Neuronal stem cell (in vitro differentiated cells): Measurements from ENCODE around the gene ZCCHC3.

Experiments
- DNase-seq: peaks from one replicate; pipeline ENCODE4 v3.0.0-alpha.2; 2013; ENCODE audit warnings: low spot score
- H2AFZ ChIP-seq: one replicate; pipeline ENCODE4 v1.6.1; 2013; ENCODE audit warnings: mild to moderate bottlenecking, low read length, inconsistent platforms
- H2AK5ac ChIP-seq: 2 replicates; pipeline ENCODE4 v1.6.1; 2013; ENCODE audit warnings: low read depth, mild to moderate bottlenecking, inconsistent platforms, low read length, moderate library complexity, mixed read lengths
- H2BK120ac ChIP-seq: 2 replicates; pipeline ENCODE4 v1.6.1; 2013; ENCODE audit warnings: low read depth, mild to moderate bottlenecking, inconsistent platforms, low read length, moderate library complexity, mixed read lengths
- H2BK12ac ChIP-seq: one replicate; pipeline ENCODE4 v1.6.1; 2013; ENCODE audit warnings: low read length, inconsistent platforms
- H2BK15ac ChIP-seq: 2 replicates; pipeline ENCODE4 v1.6.1; 2013; ENCODE audit warnings: mild to moderate bottlenecking, low read length, inconsistent platforms, mixed read lengths
- H2BK5ac ChIP-seq: one replicate; pipeline ENCODE4 v1.6.1; 2013; ENCODE audit warnings: inconsistent platforms, mild to moderate bottlenecking, low read length, moderate library complexity
- H3K14ac ChIP-seq: one replicate; pipeline ENCODE4 v1.6.1; 2013; ENCODE audit warnings: low read length, inconsistent platforms
- H3K18ac ChIP-seq: 2 replicates; pipeline ENCODE4 v1.6.1; 2013; ENCODE audit warnings: low read length, inconsistent platforms
- H3K23ac ChIP-seq: 2 replicates; pipeline ENCODE4 v1.6.1; 2013; ENCODE audit warnings: low read depth, mild to moderate bottlenecking, mixed read lengths, low read length, inconsistent platforms; ENCODE audit not compliant: poor library complexity
- H3K27ac ChIP-seq: replicated peaks from 3 replicates; pipeline ENCODE4 v1.5.1; 2013; ENCODE audit warnings: low read length, inconsistent platforms
- H3K27me3 ChIP-seq, 3 experiments: 2 replicates each; pipeline ENCODE4 v1.6.1; 2013; ENCODE audit warnings: low read length in 3 of 3, mild to moderate bottlenecking in 2 of 3, inconsistent platforms in 1 of 3, low read depth in 1 of 3, mixed read lengths in 1 of 3, moderate library complexity in 1 of 3; ENCODE audit not compliant: control insufficient read depth in 3 of 3, insufficient read depth in 3 of 3
- H3K36me3 ChIP-seq, 2 donors: replicated peaks in 1 of 2; 2 replicates each; pipeline ENCODE4 v1.6.1; 2013; ENCODE audit warnings: low read length in 2 of 2; ENCODE audit not compliant: control insufficient read depth in 2 of 2, insufficient read depth in 2 of 2
- H3K4ac ChIP-seq: 2 replicates; pipeline ENCODE4 v1.6.1; 2013; ENCODE audit warnings: inconsistent platforms, mild to moderate bottlenecking, low read length, moderate library complexity
- H3K4me1 ChIP-seq, 2 donors: 1 replicate in 1 of 2; 2 replicates in 1 of 2; pipeline ENCODE4 v1.6.1; 2013; ENCODE audit warnings: low read length in 2 of 2, low read depth in 1 of 2; ENCODE audit not compliant: control insufficient read depth in 2 of 2, insufficient read depth in 1 of 2
- H3K4me2 ChIP-seq: one replicate; pipeline ENCODE4 v1.6.1; 2013; ENCODE audit warnings: mild to moderate bottlenecking, low read length, inconsistent platforms; ENCODE audit not compliant: insufficient read depth, poor library complexity, severe bottlenecking
- H3K4me3 ChIP-seq, 2 donors: 2 replicates each; pipeline ENCODE4 v1.5.1; 2013; ENCODE audit warnings: low read length in 2 of 2, mild to moderate bottlenecking in 2 of 2, inconsistent platforms in 1 of 2, moderate library complexity in 1 of 2
- H3K79me1 ChIP-seq: one replicate; pipeline ENCODE4 v1.6.1; 2013; ENCODE audit warnings: low read depth, mild to moderate bottlenecking, inconsistent platforms, low read length, moderate library complexity
- H3K9ac ChIP-seq: one replicate; pipeline ENCODE4 v1.6.1; 2013; ENCODE audit warnings: mild to moderate bottlenecking, low read depth, low read length, inconsistent platforms; ENCODE audit not compliant: poor library complexity
- H3K9me3 ChIP-seq, 2 donors: replicated peaks in 1 of 2; 2 replicates each; pipeline versions ENCODE3 to v1.6.1; 2013; ENCODE audit warnings: low read length in 2 of 2, mild to moderate bottlenecking in 2 of 2, inconsistent platforms in 1 of 2, low read depth in 1 of 2, mixed read lengths in 1 of 2, moderate library complexity in 1 of 2; ENCODE audit not compliant: control insufficient read depth in 2 of 2, insufficient read depth in 1 of 2
- H4K8ac ChIP-seq: one replicate; pipeline ENCODE4 v1.6.1; 2013; ENCODE audit warnings: low read depth, mild to moderate bottlenecking, inconsistent platforms, low read length, moderate library complexity
- H4K91ac ChIP-seq: one replicate; pipeline ENCODE4 v1.6.1; 2013; ENCODE audit warnings: low read length, low read depth, mild to moderate bottlenecking, inconsistent platforms; ENCODE audit not compliant: poor library complexity
- WGBS, 2 donors: extraction: QIAGEN DNeasy Blood & Tissue Kit; methylation state at CpG; one replicate each; pipeline ENCODE4 v1.1.7; 2013; ENCODE audit warnings: missing lambda C conversion rate in 2 of 2, mixed read lengths in 1 of 2; ENCODE audit not compliant: insufficient read length in 2 of 2, insufficient replicate concordance in 1 of 2; ENCODE audit errors: extremely low coverage in 2 of 2; 5-methylcytosine and 5-hydroxymethylcytosine counted together

ZCCHC3 gene

DNA sequence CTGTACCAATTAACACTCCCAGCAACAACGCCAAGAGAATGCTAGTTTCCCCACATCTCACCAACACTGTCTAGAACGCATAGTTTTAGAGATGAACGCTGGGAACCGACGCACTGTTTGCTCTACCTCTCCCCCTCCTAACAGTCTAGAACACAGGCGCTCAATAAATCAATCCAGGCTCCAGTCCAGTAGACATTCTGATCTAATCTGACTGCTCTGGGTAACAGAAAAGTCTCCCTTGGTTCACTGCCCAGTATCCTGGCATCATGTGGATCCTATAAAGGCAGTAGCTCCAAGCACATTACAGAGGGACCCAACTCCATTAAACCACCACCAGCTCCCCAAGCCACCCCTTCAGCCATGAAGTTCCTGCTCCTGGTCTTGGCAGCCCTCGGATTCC is 40.0 kb upstream of the ZCCHC3 start, which contains the start of gene DEFB132:
DEFB132 (plus strand) TSS at position 306 of the 400 bp plus-strand sequence; CDS start at position 361, 55 bp downstream.
- Histone ChIP-seq H2BK12ac (no peak within 1 kb of the TSS), H3K4me2 (no peak within 1 kb of the TSS), H4K91ac (no peak within 1 kb of the TSS), H3K4ac (no peak within 1 kb of the TSS), H2BK15ac (no peak within 1 kb of the TSS), H3K36me3 (no peaks in the 10 kb centered on the region), H2BK5ac (no peak within 1 kb of the TSS), H2AFZ (no peak within 1 kb of the TSS), H3K4me3 (no peak within 1 kb of the TSS), H3K23ac (no peak within 1 kb of the TSS), H3K9ac (no peak within 1 kb of the TSS), H2AK5ac (no peak within 1 kb of the TSS), H3K18ac (no peak within 1 kb of the TSS), H3K9me3 (no peaks in the 10 kb centered on the region), H3K27me3 (peaks cover 0 to 26% (median 5%) of the 10 kb centered on the region in 3 experiments), H3K79me1 (no peaks in the 10 kb centered on the region), H3K27ac (no peak within 1 kb of the TSS), H3K14ac (no peak within 1 kb of the TSS), H3K4me1 (no peaks in the 10 kb centered on the region), H4K8ac (no peak within 1 kb of the TSS), H2BK120ac (no peak within 1 kb of the TSS)
- WGBS, 2 donors, result no CpG with 5 or more reads among the region's 7 CpGs
- no peak for DNase-seq

DNA sequence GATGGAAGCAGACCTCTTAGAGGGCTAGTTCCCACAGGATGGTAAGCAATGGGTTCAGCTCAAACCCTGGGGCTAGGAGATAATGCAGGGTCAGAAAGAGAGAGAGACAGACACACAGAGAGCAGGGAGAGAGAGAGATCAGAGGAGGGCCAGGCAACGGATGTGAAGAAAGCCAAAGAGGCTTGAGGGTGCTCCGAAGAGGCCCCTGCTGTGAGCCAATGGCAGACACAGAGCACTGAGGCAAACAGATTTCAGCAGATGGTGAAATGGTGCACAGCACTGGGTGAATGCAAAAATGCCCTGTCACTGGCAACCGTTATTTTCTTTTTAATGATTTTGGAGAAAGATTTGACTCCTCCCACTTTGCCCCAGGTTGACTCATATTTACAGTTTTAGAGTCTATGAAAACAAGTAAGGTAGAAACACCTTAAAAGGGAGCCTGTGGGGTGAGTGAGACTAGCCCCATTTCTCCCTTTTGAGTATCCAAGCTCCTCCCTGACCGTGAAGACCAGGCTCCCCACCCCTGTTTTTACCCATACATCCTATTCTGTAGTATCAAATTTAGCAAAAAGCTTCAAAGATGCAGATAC is 39.0 kb upstream of the ZCCHC3 start:
- Histone ChIP-seq H3K18ac (no peak overlapping the region), H3K4me3 (no peak overlapping the region), H4K91ac (no peak overlapping the region), H2BK15ac (no peak overlapping the region), H4K8ac (no peak overlapping the region), H3K4me2 (no peak overlapping the region), H2BK12ac (no peak overlapping the region), H3K23ac (no peak overlapping the region), H3K4ac (no peak overlapping the region), H3K9me3 (no peaks in the 10 kb centered on the region), H2BK5ac (no peak overlapping the region), H3K79me1 (no peaks in the 10 kb centered on the region), H3K9ac (no peak overlapping the region), H3K27me3 (peaks cover 0 to 26% (median 5%) of the 10 kb centered on the region in 3 experiments), H3K14ac (no peak overlapping the region), H3K36me3 (no peaks in the 10 kb centered on the region), H2BK120ac (no peak overlapping the region), H3K27ac (no peak overlapping the region), H2AFZ (no peak overlapping the region), H2AK5ac (no peak overlapping the region), H3K4me1 (no peaks in the 10 kb centered on the region)
- no CpG with 5 or more reads among the region's 4 CpGs for WGBS, 2 donors
- no peak for DNase-seq

DNA sequence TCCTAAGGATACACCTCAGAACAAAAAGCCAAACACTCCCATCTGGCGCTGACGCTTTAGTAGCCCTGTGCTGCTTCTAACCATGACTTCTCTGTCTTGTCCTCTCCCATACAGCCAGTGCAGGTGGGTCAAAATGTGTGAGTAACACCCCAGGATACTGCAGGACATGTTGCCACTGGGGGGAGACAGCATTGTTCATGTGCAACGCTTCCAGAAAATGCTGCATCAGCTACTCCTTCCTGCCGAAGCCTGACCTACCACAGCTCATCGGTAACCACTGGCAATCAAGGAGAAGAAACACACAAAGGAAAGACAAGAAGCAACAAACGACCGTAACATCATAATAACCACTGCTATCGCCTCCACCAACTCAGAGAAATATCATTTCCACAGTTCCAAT is 38.4 kb upstream of the ZCCHC3 start:
- no peaks in the 10 kb centered on the region for H3K79me1 ChIP-seq
- WGBS, 2 donors, result no CpG with 5 or more reads among the region's 8 CpGs
- no peak overlapping the region for H3K4me3 ChIP-seq
- H3K4me1 ChIP-seq, result no peaks in the 10 kb centered on the region
- H4K8ac ChIP-seq, result no peak overlapping the region
- H2BK5ac ChIP-seq, result no peak overlapping the region
- H2BK120ac ChIP-seq, result no peak overlapping the region
- H3K27me3 ChIP-seq, result peaks cover 0 to 26% (median 5%) of the 10 kb centered on the region in 3 experiments
- no peak for DNase-seq
- no peak overlapping the region for H3K9ac ChIP-seq
- H3K4me2 ChIP-seq, result no peak overlapping the region
- H3K9me3 ChIP-seq, result no peaks in the 10 kb centered on the region
- H3K23ac ChIP-seq, result no peak overlapping the region
- H3K18ac ChIP-seq, result no peak overlapping the region
- H2BK12ac ChIP-seq, result no peak overlapping the region
- no peak overlapping the region for H2AK5ac ChIP-seq
- H3K4ac ChIP-seq, result no peak overlapping the region
- H4K91ac ChIP-seq, result no peak overlapping the region
- no peak overlapping the region for H3K14ac ChIP-seq
- H3K36me3 ChIP-seq, result no peaks in the 10 kb centered on the region
- no peak overlapping the region for H2AFZ ChIP-seq
- no peak overlapping the region for H3K27ac ChIP-seq
- H2BK15ac ChIP-seq, result no peak overlapping the region

DNA sequence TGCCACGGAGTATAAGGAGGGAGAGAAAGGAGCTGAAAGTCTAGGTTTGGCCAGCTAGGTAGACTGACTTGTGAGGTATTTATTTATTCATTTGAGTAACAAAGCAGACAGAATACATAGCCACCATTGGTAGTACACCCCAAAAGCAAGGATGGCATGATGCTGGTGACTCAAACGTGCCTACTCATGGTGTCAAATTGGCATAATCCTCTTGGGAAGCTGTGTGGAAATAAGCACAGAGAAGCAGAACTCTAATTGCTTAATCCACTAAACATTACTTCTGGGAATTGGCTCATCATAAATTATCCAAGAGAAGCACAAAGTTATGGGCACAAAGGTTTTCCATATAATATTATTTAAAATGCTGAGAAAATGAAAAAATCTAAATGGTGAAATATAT is 37.4 kb upstream of the ZCCHC3 start:
- H3K4ac ChIP-seq, result no peak overlapping the region
- no CpG with 5 or more reads among the region's 2 CpGs for WGBS, 2 donors
- no peak overlapping the region for H3K4me2 ChIP-seq
- H2AFZ ChIP-seq, result no peak overlapping the region
- H3K27ac ChIP-seq, result no peak overlapping the region
- H4K91ac ChIP-seq, result no peak overlapping the region
- H3K4me1 ChIP-seq, result no peaks in the 10 kb centered on the region
- H3K4me3 ChIP-seq, result no peak overlapping the region
- no peak overlapping the region for H3K9ac ChIP-seq
- no peak overlapping the region for H2AK5ac ChIP-seq
- no peak overlapping the region for H2BK120ac ChIP-seq
- no peaks in the 10 kb centered on the region for H3K79me1 ChIP-seq
- DNase-seq, result no peak
- H4K8ac ChIP-seq, result no peak overlapping the region
- no peak overlapping the region for H3K23ac ChIP-seq
- H3K27me3 ChIP-seq, result peaks cover 0 to 21% (median 5%) of the 10 kb centered on the region in 3 experiments
- H2BK5ac ChIP-seq, result no peak overlapping the region
- no peak overlapping the region for H3K14ac ChIP-seq
- H2BK12ac ChIP-seq, result no peak overlapping the region
- no peaks in the 10 kb centered on the region for H3K36me3 ChIP-seq
- H3K18ac ChIP-seq, result no peak overlapping the region
- H2BK15ac ChIP-seq, result no peak overlapping the region
- no peaks in the 10 kb centered on the region for H3K9me3 ChIP-seq
